Hematopoietic multipotent progenitor cell (in vitro differentiated cells): Measurements from ENCODE around the gene RIPPLY2. TPM values are rescaled to one million over a fixed set of nuclear protein-coding genes. Genes with fewer than 3 reads are reported as not detected.
"Not testable (repeated sequence)": the region's sequence is repeated elsewhere in the genome, so short reads cannot be mapped to it uniquely, and the experiment has no call there.

Experiments
- DNase-seq, 3 donors: peaks; one replicate each; pipeline ENCODE4 v3.0.0-alpha.2; 2011 to 2015; ENCODE audit warnings: low read depth in 2 of 3, low spot score in 2 of 3
- total RNA-seq: library from RNA; depleted of rRNA; stranded (reverse); fragments of >200 nt; gene quantifications from one replicate; pipeline ENCODE4 v1.2.3, GENCODE V29; 2012

RIPPLY2 gene
- total RNA-seq, 1 donor, result not detected

DNA sequence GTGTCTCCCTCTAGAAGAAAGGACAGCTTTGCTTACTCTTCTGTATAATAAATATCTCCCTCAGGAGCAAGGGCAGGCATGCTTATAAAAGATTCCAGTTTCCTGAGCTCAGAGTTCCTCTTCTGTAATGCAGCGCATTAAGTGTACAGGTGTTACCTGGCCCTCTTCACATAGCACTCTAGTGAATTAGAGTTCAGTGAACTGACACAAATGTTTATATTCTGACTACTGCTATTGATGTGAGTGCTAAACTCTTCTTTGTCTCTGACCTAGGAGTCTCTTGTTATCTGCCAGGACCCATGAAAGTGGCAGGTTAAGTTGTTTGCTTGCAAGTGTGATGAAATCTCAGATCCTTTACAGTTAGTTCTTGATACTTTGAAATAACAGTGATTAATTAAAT, 39.9 kb downstream of the RIPPLY2 start:
- no peak for DNase-seq

DNA sequence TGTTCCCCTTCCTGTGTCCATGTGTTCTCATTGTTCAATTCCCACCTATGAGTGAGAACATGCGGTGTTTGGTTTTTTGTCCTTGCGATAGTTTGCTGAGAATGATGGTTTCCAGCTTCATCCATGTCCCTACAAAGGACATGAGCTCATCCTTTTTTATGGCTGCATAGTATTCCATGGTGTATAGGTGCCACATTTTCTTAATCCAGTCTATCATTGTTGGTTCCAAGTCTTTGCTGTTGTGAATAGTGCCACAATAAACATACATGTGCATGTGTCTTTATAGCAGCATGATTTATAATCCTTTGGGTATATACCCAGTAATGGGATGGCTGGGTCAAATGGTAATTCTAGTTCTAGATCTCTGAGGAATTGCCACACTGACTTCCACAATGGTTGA, 43.9 kb downstream of the RIPPLY2 start:
- not testable (repeated sequence) for DNase-seq

GRCh38 chr6:83901624-83902023, 48.5 kb downstream of the RIPPLY2 start:
- no peak for DNase-seq

DNA sequence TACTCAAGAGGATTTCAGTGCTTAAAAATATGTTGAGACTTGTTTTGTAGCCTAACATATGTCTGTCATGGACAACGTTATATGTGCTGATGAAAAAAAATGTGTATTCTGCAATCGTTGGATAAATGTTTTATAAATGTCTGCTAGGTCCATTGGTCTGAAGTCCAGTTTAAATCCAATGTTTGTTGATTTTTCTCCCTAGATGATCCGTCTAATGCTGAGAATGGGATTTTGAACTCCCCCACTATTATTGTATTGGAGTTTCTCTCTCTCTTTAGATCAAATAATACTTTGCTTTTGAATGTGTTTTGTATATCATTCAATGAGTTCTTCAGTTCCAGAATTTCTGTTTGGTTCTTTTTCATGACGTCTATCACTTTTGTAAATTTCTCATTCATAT, 51.2 kb downstream of the RIPPLY2 start:
- no peak for DNase-seq

GRCh38 chr6:83905648-83906047, 52.5 kb downstream of the RIPPLY2 start:
- no peak for DNase-seq

Other genes starting within 250 kb of the RIPPLY2 start
- gene SNAP91, start 144.3 kb upstream of the RIPPLY2 start, total RNA-seq, result not detected
- 5.9 TPM for gene CYB5R4, start 6.3 kb downstream of the RIPPLY2 start, total RNA-seq
- gene MRAP2, start 180.4 kb downstream of the RIPPLY2 start, total RNA-seq, result not detected